ENCODE measurements around the gene HIVEP2. TPM values are rescaled to one million over a fixed set of nuclear protein-coding genes. Genes with fewer than 3 reads are reported as not detected.

HIVEP2 gene
- total and polyA plus RNA-seq, 2 of the 4 experiments (the other 2 are of a cell fraction), result 4.3 to 11.3 TPM

GRCh38 chr6:142799639-142800038 lies 145.3 kb downstream of the HIVEP2 start:
- in situ Hi-C loops (cut with MboI; ENCODE audit: low sequenced_read_pairs) (no loop called here), intact Hi-C loops (cut with micrococcal nuclease) (loop anchor here (5.0 kb wide), 1 partner anchor 148 kb away; the partner anchor contains the start of gene HIVEP2), dilution Hi-C loops (cut with HindIII; ENCODE audit: low sequenced_read_pairs, unreplicated experiment) (no loop called here)
- H2BK20ac ChIP-seq (ENCODE audit: low read depth, low read length), result no peak overlapping the region
- H3K27ac ChIP-seq (ENCODE audit: insufficient read depth, low read length), result no peak overlapping the region
- H3K9me1 ChIP-seq (ENCODE audit: insufficient read depth, low read length), result peaks cover 3% of the 10 kb centered on the region; the same call in 1 of the 2 replicates
- no peak overlapping the region for H3K4me2 ChIP-seq (ENCODE audit: low read depth, low read length)
- no peak overlapping the region for H3K23ac ChIP-seq (ENCODE audit: low read depth, low read length)
- H2BK5ac ChIP-seq (ENCODE audit: low read depth, low read length, poor library complexity, severe bottlenecking), result no peak overlapping the region
- H4K8ac ChIP-seq (ENCODE audit: low read depth in 2 of 2, low read length in 2 of 2), result no peak overlapping the region
- no peak overlapping the region for H2BK120ac ChIP-seq (ENCODE audit: low read depth, low read length)
- ATAC-seq (ENCODE audit: low read depth) (no peak), DNase-seq (no peak)
- no peaks in the 10 kb centered on the region for H3K27me3 ChIP-seq (ENCODE audit: control insufficient read depth, insufficient read depth, low read length)
- H3K9me3 ChIP-seq (ENCODE audit: control insufficient read depth, insufficient read depth, low read length), result no peaks in the 10 kb centered on the region
- no TSS peak for BruUV-seq (replicated peaks)
- ChIA-PET CTCF (no interaction called here), POLR2A (ENCODE audit: unreplicated experiment) (no interaction called here)
- H4K20me1 ChIP-seq (ENCODE audit: insufficient read depth, low read length), result no peaks in the 10 kb centered on the region
- H3K4me3 ChIP-seq (ENCODE audit: insufficient read depth, low read depth, low read length), result no peak overlapping the region
- H3K9ac ChIP-seq (ENCODE audit: low read depth, low read length), result no peak overlapping the region
- no peaks in the 10 kb centered on the region for H3K36me3 ChIP-seq (ENCODE audit: control insufficient read depth, insufficient read depth, low read length)
- H3K56ac ChIP-seq (ENCODE audit: extremely low read depth, insufficient read depth, low read length), result no peak overlapping the region
- TF ChIP-seq MAZ (IDR thresholded peaks at IDR 0.05; ENCODE audit: borderline replicate concordance, low read depth, low read length) (no peak), CHD1 (IDR thresholded peaks at IDR 0.05; ENCODE audit: low read depth, low read length) (no peak), RFX5 (IDR thresholded peaks at IDR 0.05; ENCODE audit: low read depth, low read length) (no peak), CTCF (conservative IDR thresholded peaks at IDR 0.05; ENCODE audit: low read depth, low read length) (no peak), FOS (IDR thresholded peaks at IDR 0.05; ENCODE audit: low read depth, low read length) (no peak), NFE2L2 (IDR thresholded peaks at IDR 0.05; ENCODE audit: low read depth, low read length) (no peak), ELK1 (IDR thresholded peaks at IDR 0.05; ENCODE audit: borderline replicate concordance, low read depth, low read length) (no peak), RAD21 (IDR thresholded peaks at IDR 0.05; ENCODE audit: low read length) (no peak)
- H3K14ac ChIP-seq (replicated peaks; ENCODE audit: low read depth, low read length), result no peak overlapping the region
- peaks cover 49 to 52% of the 10 kb centered on the region in 2 experiments for H3K79me1 ChIP-seq (ENCODE audit: low read depth in 1 of 2, low read length in 2 of 2)
- H3K18ac ChIP-seq (ENCODE audit: low read depth, low read length), result no peak overlapping the region
- no peak overlapping the region for H2AK9ac ChIP-seq (replicated peaks; ENCODE audit: low read depth, low read length, poor library complexity)
- no peak overlapping the region for H2AK5ac ChIP-seq (ENCODE audit: low read depth, low read length)
- 100% methylated on average over 1 of the region's 1 CpG; no CpG with 5 or more reads in 1 of the 2 experiments for WGBS, 2 experiments (ENCODE audit: extremely low coverage in 2 of 2, insufficient read length in 1 of 2)
- H2AFZ ChIP-seq (replicated peaks; ENCODE audit: low read length, poor library complexity), result no peak overlapping the region
- H4K91ac ChIP-seq (ENCODE audit: insufficient read depth, low read depth, low read length), result no peak overlapping the region
- peaks cover 3% of the 10 kb centered on the region; the same call in 1 of the 2 replicates for H3K4me1 ChIP-seq (ENCODE audit: control insufficient read depth, insufficient read depth, low read length)
- no peak overlapping the region for H2BK15ac ChIP-seq (ENCODE audit: low read depth, low read length)
- H4K5ac ChIP-seq (ENCODE audit: low read depth, low read length), result no peak overlapping the region
- H3K4ac ChIP-seq (ENCODE audit: low read depth, low read length), result no peak overlapping the region
